CD14-positive monocyte (primary cell): ENCODE results near the gene RNASEL. TPM values are rescaled to one million over a fixed set of nuclear protein-coding genes. Genes with fewer than 3 reads are reported as not detected.

ENCODE experiments used
- DNase-seq, 3 donors: peaks; one replicate each; pipeline ENCODE4 v3.0.0-alpha.2; 2011 to 2022
- H2AFZ ChIP-seq: 2 replicates; pipeline ENCODE4 v1.6.0; 2012; ENCODE audit warnings: mild to moderate bottlenecking, low read depth, low read length, inconsistent platforms; ENCODE audit not compliant: insufficient read depth, poor library complexity, severe bottlenecking
- H3K27ac ChIP-seq, 2 donors: 1 replicate in 1 of 2; 2 replicates in 1 of 2; pipeline ENCODE4 v1.5.1; 2012 to 2013; ENCODE audit warnings: low read length in 2 of 2, control low read depth in 1 of 2, inconsistent platforms in 1 of 2, low read depth in 1 of 2, mild to moderate bottlenecking in 1 of 2
- H3K27me3 ChIP-seq, 2 donors: one replicate each; pipeline versions ENCODE4 v1.6.0 to v1.6.1; 2011 to 2013; ENCODE audit warnings: low read length in 2 of 2; ENCODE audit not compliant: control insufficient read depth in 2 of 2, insufficient read depth in 2 of 2
- H3K36me3 ChIP-seq, 2 donors: replicated peaks in 1 of 2; 1 replicate in 1 of 2; 2 replicates in 1 of 2; pipeline versions ENCODE4 v1.5.1 to v1.6.1; 2012 to 2013; ENCODE audit warnings: low read length in 2 of 2, control low read depth in 1 of 2, inconsistent platforms in 1 of 2, mild to moderate bottlenecking in 1 of 2; ENCODE audit not compliant: insufficient read depth in 2 of 2, control insufficient read depth in 1 of 2
- H3K4me1 ChIP-seq, 2 donors: 1 replicate in 1 of 2; 2 replicates in 1 of 2; pipeline versions ENCODE4 v1.5.1 to v1.6.1; 2012 to 2013; ENCODE audit warnings: low read length in 2 of 2, control low read depth in 1 of 2, inconsistent platforms in 1 of 2, mild to moderate bottlenecking in 1 of 2, moderate library complexity in 1 of 2; ENCODE audit not compliant: insufficient read depth in 2 of 2, control insufficient read depth in 1 of 2
- H3K4me2 ChIP-seq: replicated peaks from 2 replicates; pipeline ENCODE3; 2012; ENCODE audit warnings: low read length, moderate library complexity, mild to moderate bottlenecking; ENCODE audit not compliant: poor library complexity, severe bottlenecking; ENCODE audit errors: extremely low read depth
- H3K4me3 ChIP-seq, 3 experiments: fragments of 200-600 bp in 1 of 3; sonication (generic) in 1 of 3; replicated peaks in 1 of 3; 1 replicate in 2 of 3; 2 replicates in 1 of 3; pipeline ENCODE4 v1.5.1; 2011 to 2013; ENCODE audit warnings: low read length in 3 of 3, mild to moderate bottlenecking in 3 of 3, control low read depth in 2 of 3, low read depth in 2 of 3, inconsistent platforms in 1 of 3, moderate library complexity in 1 of 3
- H3K79me2 ChIP-seq: 2 replicates; pipeline ENCODE4 v1.6.0; 2012; ENCODE audit warnings: mild to moderate bottlenecking, control low read depth, inconsistent platforms, low read length, moderate library complexity; ENCODE audit not compliant: insufficient read depth
- H3K9ac ChIP-seq: 2 replicates; pipeline ENCODE4 v1.6.0; 2017; ENCODE audit warnings: low read length, mild to moderate bottlenecking; ENCODE audit not compliant: insufficient read depth, poor library complexity, severe bottlenecking
- H3K9me3 ChIP-seq, 2 donors: replicated peaks in 1 of 2; 1 replicate in 1 of 2; 2 replicates in 1 of 2; pipeline versions ENCODE4 v1.5.1 to v1.6.1; 2012 to 2013; ENCODE audit warnings: low read length in 2 of 2, control low read depth in 1 of 2; ENCODE audit not compliant: control insufficient read depth in 1 of 2, insufficient read depth in 1 of 2
- H4K20me1 ChIP-seq: 2 replicates; pipeline ENCODE4 v1.6.0; 2012; ENCODE audit warnings: mild to moderate bottlenecking, low read length, control low read depth, moderate library complexity; ENCODE audit not compliant: insufficient read depth
- H3K27ac Mint-ChIP-seq, 7 donors: one replicate each; pipeline ENCODE4 v1.8.0; 2020; ENCODE audit warnings: mild to moderate bottlenecking in 7 of 7, mixed read lengths in 7 of 7, moderate library complexity in 6 of 7, inconsistent platforms in 2 of 7
- H3K27me3 Mint-ChIP-seq, 3 donors: one replicate each; pipeline ENCODE4 v1.8.0; 2021 to 2022; ENCODE audit warnings: low read depth in 3 of 3, mild to moderate bottlenecking in 3 of 3, mixed read lengths in 3 of 3, moderate library complexity in 3 of 3, inconsistent platforms in 1 of 3
- H3K36me3 Mint-ChIP-seq, 2 donors: one replicate each; pipeline ENCODE4 v1.8.0; 2020; ENCODE audit warnings: mixed read lengths in 2 of 2, inconsistent platforms in 1 of 2, mild to moderate bottlenecking in 1 of 2
- H3K4me1 Mint-ChIP-seq: one replicate; pipeline ENCODE4 v1.8.0; 2020; ENCODE audit warnings: mild to moderate bottlenecking, mixed read lengths
- H3K4me3 Mint-ChIP-seq, 2 donors: one replicate each; pipeline ENCODE4 v1.8.0; 2020; ENCODE audit warnings: mild to moderate bottlenecking in 2 of 2, mixed read lengths in 2 of 2, moderate library complexity in 1 of 2
- H3K9me3 Mint-ChIP-seq, 7 donors: one replicate each; pipeline ENCODE4 v1.8.0; 2020 to 2022; ENCODE audit warnings: mixed read lengths in 7 of 7, mild to moderate bottlenecking in 6 of 7, moderate library complexity in 6 of 7, inconsistent platforms in 2 of 7
- CTCF ChIP-seq: fragments of 200-600 bp; IDR thresholded peaks from one replicate; pipeline ENCODE4 v1.8.0; 2022; ENCODE audit warnings: antibody characterized with exemption, mild to moderate bottlenecking
- WGBS: methylation state at CpG from one replicate; pipeline ENCODE4 v1.1.5; 2013; ENCODE audit warnings: missing lambda C conversion rate; ENCODE audit not compliant: insufficient coverage; 5-methylcytosine and 5-hydroxymethylcytosine counted together
- intact Hi-C, 2 donors: fragments of 100-400 bp; cut with micrococcal nuclease; formaldehyde crosslinking; loops; one replicate each; pipeline versions ENCODE4 v1.15.0 to v1.15.1; 2023
- polyA plus RNA-seq, 3 donors: library from polyadenylated mRNA; depleted of rRNA in 1 of 3; unstranded in 2 of 3; stranded (reverse) in 1 of 3; fragments of 300-500 nt in 2 of 3; fragments of >200 nt in 1 of 3; fragmentation: Illumina TruSeq in 2 of 3; gene quantifications; 1 replicate in 2 of 3; 2 replicates in 1 of 3; pipeline ENCODE4 v1.2.3, GENCODE V29; 2012 to 2021

Gene RNASEL
- polyA plus RNA-seq, 3 donors: 6.9 to 12.3 (median 7.9) TPM

GRCh38 chr1:182611326-182611725 lies 22.3 kb upstream of the RNASEL start:
- Histone ChIP-seq H3K9ac (no peak overlapping the region), H3K27ac (no peak overlapping the region), H3K4me2 (no peak overlapping the region), H4K20me1 (no peaks in the 10 kb centered on the region), H2AFZ (no peak overlapping the region), H3K9me3 (no peaks in the 10 kb centered on the region), H3K4me1 (peaks cover 23 to 27% of the 10 kb centered on the region in 2 donors), H3K79me2 (no peaks in the 10 kb centered on the region), H3K36me3 (no peaks in the 10 kb centered on the region), H3K27me3 (peaks cover 28 to 58% of the 10 kb centered on the region in 2 donors), H3K4me3 (no peak overlapping the region)
- H3K27me3 Mint-ChIP-seq: peaks cover 39 to 60% (median 56%) of the 10 kb centered on the region in 3 donors
- no peak overlapping the region for H3K27ac Mint-ChIP-seq
- DNase-seq: no peak
- intact Hi-C loops: no loop called here
- peaks cover 0 to 13% (median 6%) of the 10 kb centered on the region in 7 donors for H3K9me3 Mint-ChIP-seq
- TF ChIP-seq CTCF: no peak
- H3K36me3 Mint-ChIP-seq: peaks cover 0 to 5% of the 10 kb centered on the region in 2 donors
- WGBS: 100% methylated on average over 1 of the region's 1 CpG
- H3K4me3 Mint-ChIP-seq: no peak overlapping the region
- H3K4me1 Mint-ChIP-seq: peaks cover 34% of the 10 kb centered on the region

DNA sequence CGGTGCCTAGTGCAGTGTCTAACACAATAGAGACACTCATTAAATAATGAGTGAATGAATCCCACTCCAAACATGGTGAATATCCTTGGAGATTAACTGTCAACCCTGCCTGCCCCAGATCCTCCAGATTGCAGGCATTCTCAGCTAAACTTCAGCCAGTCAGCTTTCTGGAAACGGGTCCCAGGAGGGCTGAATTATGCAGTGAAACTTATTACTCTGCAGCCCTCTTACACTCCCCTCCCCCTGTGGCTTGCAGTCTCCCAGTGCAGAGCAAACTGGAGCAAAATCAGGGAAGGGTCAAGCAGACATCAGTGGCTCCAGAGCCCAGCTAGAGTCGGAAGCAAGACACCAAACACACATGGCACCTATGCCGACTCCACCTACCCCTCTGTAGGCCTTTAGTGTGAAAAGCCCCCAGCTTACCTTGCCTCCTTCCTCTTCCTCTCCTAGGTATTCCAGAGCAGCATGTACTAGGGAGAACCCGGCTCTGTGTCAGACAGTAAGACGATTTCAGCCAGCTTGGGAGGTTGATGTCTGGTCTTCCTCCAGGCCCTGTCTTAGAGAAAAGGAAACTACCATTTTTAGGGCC lies 21.6 kb upstream of the RNASEL start:
- Mint-ChIP-seq H3K27me3 (peaks cover 33 to 57% (median 53%) of the 10 kb centered on the region in 3 donors), H3K9me3 (peaks cover 0 to 10% (median 5%) of the 10 kb centered on the region in 7 donors), H3K36me3 (peaks cover 0 to 5% of the 10 kb centered on the region in 2 donors), H3K4me3 (no peak overlapping the region), H3K27ac (peak overlapping the region in 1 of 7 donors; percentile 4), H3K4me1 (peaks cover 28% of the 10 kb centered on the region)
- Histone ChIP-seq H3K9me3 (no peaks in the 10 kb centered on the region), H3K27me3 (peaks cover 25 to 51% of the 10 kb centered on the region in 2 donors), H3K27ac (no peak overlapping the region), H3K9ac (no peak overlapping the region), H3K4me2 (no peak overlapping the region), H3K4me1 (peaks cover 19 to 22% of the 10 kb centered on the region in 2 donors), H2AFZ (no peak overlapping the region), H4K20me1 (no peaks in the 10 kb centered on the region), H3K4me3 (no peak overlapping the region), H3K79me2 (no peaks in the 10 kb centered on the region), H3K36me3 (no peaks in the 10 kb centered on the region)
- no peak for TF ChIP-seq CTCF
- intact Hi-C loops: no loop called here
- 97% methylated on average over 5 of the region's 6 CpGs for WGBS
- DNase-seq: no peak
